ENCODE data around the gene KCND2.
A peak's percentile ranks its signal among the peaks of the same experiment; 100 is the strongest.

Gene KCND2

GRCh38 chr7:120337308-120337907 is 64.4 kb downstream of the KCND2 start:
- peak in 2 of 3 donors; percentile 0 to 2 for DNase-seq
- CTCF ChIA-PET, result interaction anchor here (0.6 kb wide), 1 partner anchor 439 kb away, joined by 3 read pairs; no protein-coding TSS in a partner anchor
- Histone ChIP-seq H3K9me3 (ENCODE audit: control extremely low read depth in 1 of 5, control insufficient read depth in 4 of 5, insufficient read depth in 2 of 5, low read depth in 1 of 5, low read length in 4 of 5) (no peaks in the 10 kb centered on the region), H3K4me3 (ENCODE audit: control insufficient read depth in 1 of 7, extremely low read depth in 1 of 7, insufficient read depth in 4 of 7, low read depth in 2 of 7, low read length in 6 of 7) (no peak overlapping the region), H3K27ac (ENCODE audit: insufficient read depth in 1 of 2, low read depth in 1 of 2, low read length in 2 of 2, poor library complexity in 1 of 2, severe bottlenecking in 2 of 2) (no peak overlapping the region), H3K36me3 (ENCODE audit: control insufficient read depth in 4 of 4, insufficient read depth in 4 of 4, low read length in 3 of 4) (no peaks in the 10 kb centered on the region), H3K4me1 (ENCODE audit: control extremely low read depth in 1 of 4, control insufficient read depth in 4 of 4, insufficient read depth in 4 of 4, low read length in 3 of 4) (no peaks in the 10 kb centered on the region), H3K27me3 (replicated peaks in 2 of 5; ENCODE audit: control insufficient read depth in 4 of 5, insufficient read depth in 5 of 5, low read length in 4 of 5) (no peaks in the 10 kb centered on the region)
- no CpG with 5 or more reads among the region's 1 CpG for WGBS (ENCODE audit: insufficient coverage)
- POLR2A ChIA-PET, result no interaction called here

GRCh38 chr7:120344276-120344675 is 71.3 kb downstream of the KCND2 start:
- Histone ChIP-seq H3K9me3 (ENCODE audit: control extremely low read depth in 1 of 5, control insufficient read depth in 4 of 5, insufficient read depth in 2 of 5, low read depth in 1 of 5, low read length in 4 of 5) (no peaks in the 10 kb centered on the region), H3K4me3 (ENCODE audit: control insufficient read depth in 1 of 7, extremely low read depth in 1 of 7, insufficient read depth in 4 of 7, low read depth in 2 of 7, low read length in 6 of 7) (no peak overlapping the region), H3K36me3 (ENCODE audit: control insufficient read depth in 4 of 4, insufficient read depth in 4 of 4, low read length in 3 of 4) (no peaks in the 10 kb centered on the region), H3K27me3 (replicated peaks in 2 of 5; ENCODE audit: control insufficient read depth in 4 of 5, insufficient read depth in 5 of 5, low read length in 4 of 5) (no peaks in the 10 kb centered on the region), H3K4me1 (ENCODE audit: control extremely low read depth in 1 of 4, control insufficient read depth in 4 of 4, insufficient read depth in 4 of 4, low read length in 3 of 4) (no peaks in the 10 kb centered on the region), H3K27ac (ENCODE audit: insufficient read depth in 1 of 2, low read depth in 1 of 2, low read length in 2 of 2, poor library complexity in 1 of 2, severe bottlenecking in 2 of 2) (no peak overlapping the region)
- WGBS (ENCODE audit: insufficient coverage), result 100% methylated on average over 1 of the region's 5 CpGs
- ChIA-PET POLR2A (no interaction called here), CTCF (no interaction called here)
- DNase-seq, result no peak

- no peak for DNase-seq
- 95% methylated on average over 2 of the region's 3 CpGs for WGBS (ENCODE audit: insufficient coverage)
- ChIA-PET POLR2A (no interaction called here), CTCF (no interaction called here)
- Histone ChIP-seq H3K4me3 (ENCODE audit: control insufficient read depth in 1 of 7, extremely low read depth in 1 of 7, insufficient read depth in 4 of 7, low read depth in 2 of 7, low read length in 6 of 7) (no peak overlapping the region), H3K36me3 (ENCODE audit: control insufficient read depth in 4 of 4, insufficient read depth in 4 of 4, low read length in 3 of 4) (no peaks in the 10 kb centered on the region), H3K27me3 (replicated peaks in 2 of 5; ENCODE audit: control insufficient read depth in 4 of 5, insufficient read depth in 5 of 5, low read length in 4 of 5) (no peaks in the 10 kb centered on the region), H3K4me1 (ENCODE audit: control extremely low read depth in 1 of 4, control insufficient read depth in 4 of 4, insufficient read depth in 4 of 4, low read length in 3 of 4) (no peaks in the 10 kb centered on the region), H3K27ac (ENCODE audit: insufficient read depth in 1 of 2, low read depth in 1 of 2, low read length in 2 of 2, poor library complexity in 1 of 2, severe bottlenecking in 2 of 2) (no peak overlapping the region), H3K9me3 (ENCODE audit: control extremely low read depth in 1 of 5, control insufficient read depth in 4 of 5, insufficient read depth in 2 of 5, low read depth in 1 of 5, low read length in 4 of 5) (no peaks in the 10 kb centered on the region)
These were observed 80.2 kb downstream of the KCND2 start for GRCh38 chr7:120353171-120353570.

GRCh38 chr7:120360918-120361317 is 87.9 kb downstream of the KCND2 start:
- Histone ChIP-seq H3K4me1 (ENCODE audit: control extremely low read depth in 1 of 4, control insufficient read depth in 4 of 4, insufficient read depth in 4 of 4, low read length in 3 of 4) (no peaks in the 10 kb centered on the region), H3K9me3 (ENCODE audit: control extremely low read depth in 1 of 5, control insufficient read depth in 4 of 5, insufficient read depth in 2 of 5, low read depth in 1 of 5, low read length in 4 of 5) (no peaks in the 10 kb centered on the region), H3K27ac (ENCODE audit: insufficient read depth in 1 of 2, low read depth in 1 of 2, low read length in 2 of 2, poor library complexity in 1 of 2, severe bottlenecking in 2 of 2) (no peak overlapping the region), H3K36me3 (ENCODE audit: control insufficient read depth in 4 of 4, insufficient read depth in 4 of 4, low read length in 3 of 4) (no peaks in the 10 kb centered on the region), H3K27me3 (replicated peaks in 2 of 5; ENCODE audit: control insufficient read depth in 4 of 5, insufficient read depth in 5 of 5, low read length in 4 of 5) (no peaks in the 10 kb centered on the region), H3K4me3 (ENCODE audit: control insufficient read depth in 1 of 7, extremely low read depth in 1 of 7, insufficient read depth in 4 of 7, low read depth in 2 of 7, low read length in 6 of 7) (no peak overlapping the region)
- ChIA-PET CTCF (no interaction called here), POLR2A (no interaction called here)
- DNase-seq, result no peak

GRCh38 chr7:120363414-120363813 is 90.4 kb downstream of the KCND2 start:
- Histone ChIP-seq H3K4me1 (ENCODE audit: control extremely low read depth in 1 of 4, control insufficient read depth in 4 of 4, insufficient read depth in 4 of 4, low read length in 3 of 4) (no peaks in the 10 kb centered on the region), H3K27ac (ENCODE audit: insufficient read depth in 1 of 2, low read depth in 1 of 2, low read length in 2 of 2, poor library complexity in 1 of 2, severe bottlenecking in 2 of 2) (no peak overlapping the region), H3K9me3 (ENCODE audit: control extremely low read depth in 1 of 5, control insufficient read depth in 4 of 5, insufficient read depth in 2 of 5, low read depth in 1 of 5, low read length in 4 of 5) (no peaks in the 10 kb centered on the region), H3K36me3 (ENCODE audit: control insufficient read depth in 4 of 4, insufficient read depth in 4 of 4, low read length in 3 of 4) (no peaks in the 10 kb centered on the region), H3K4me3 (ENCODE audit: control insufficient read depth in 1 of 7, extremely low read depth in 1 of 7, insufficient read depth in 4 of 7, low read depth in 2 of 7, low read length in 6 of 7) (no peak overlapping the region), H3K27me3 (replicated peaks in 2 of 5; ENCODE audit: control insufficient read depth in 4 of 5, insufficient read depth in 5 of 5, low read length in 4 of 5) (no peaks in the 10 kb centered on the region)
- ChIA-PET POLR2A (no interaction called here), CTCF (no interaction called here)
- no peak for DNase-seq

GRCh38 chr7:120370954-120371353 is 98.0 kb downstream of the KCND2 start:
- Histone ChIP-seq H3K27me3 (replicated peaks in 2 of 5; ENCODE audit: control insufficient read depth in 4 of 5, insufficient read depth in 5 of 5, low read length in 4 of 5) (no peaks in the 10 kb centered on the region), H3K27ac (ENCODE audit: insufficient read depth in 1 of 2, low read depth in 1 of 2, low read length in 2 of 2, poor library complexity in 1 of 2, severe bottlenecking in 2 of 2) (no peak overlapping the region), H3K9me3 (ENCODE audit: control extremely low read depth in 1 of 5, control insufficient read depth in 4 of 5, insufficient read depth in 2 of 5, low read depth in 1 of 5, low read length in 4 of 5) (no peaks in the 10 kb centered on the region), H3K36me3 (ENCODE audit: control insufficient read depth in 4 of 4, insufficient read depth in 4 of 4, low read length in 3 of 4) (no peaks in the 10 kb centered on the region), H3K4me3 (ENCODE audit: control insufficient read depth in 1 of 7, extremely low read depth in 1 of 7, insufficient read depth in 4 of 7, low read depth in 2 of 7, low read length in 6 of 7) (no peak overlapping the region), H3K4me1 (ENCODE audit: control extremely low read depth in 1 of 4, control insufficient read depth in 4 of 4, insufficient read depth in 4 of 4, low read length in 3 of 4) (no peaks in the 10 kb centered on the region)
- ChIA-PET POLR2A (no interaction called here), CTCF (no interaction called here)
- peak in 2 of 3 donors; percentile 0 for DNase-seq
- WGBS (ENCODE audit: insufficient coverage), result 88% methylated on average over 2 of the region's 2 CpGs

GRCh38 chr7:120373174-120373573 is 100.2 kb downstream of the KCND2 start:
- ChIA-PET POLR2A (no interaction called here), CTCF (no interaction called here)
- H3K27me3 ChIP-seq (replicated peaks in 2 of 5; ENCODE audit: control insufficient read depth in 4 of 5, insufficient read depth in 5 of 5, low read length in 4 of 5), result no peaks in the 10 kb centered on the region
- no peak for DNase-seq
- H3K36me3 ChIP-seq (ENCODE audit: control insufficient read depth in 4 of 4, insufficient read depth in 4 of 4, low read length in 3 of 4), result no peaks in the 10 kb centered on the region
- no peaks in the 10 kb centered on the region for H3K4me1 ChIP-seq (ENCODE audit: control extremely low read depth in 1 of 4, control insufficient read depth in 4 of 4, insufficient read depth in 4 of 4, low read length in 3 of 4)
- H3K4me3 ChIP-seq (ENCODE audit: control insufficient read depth in 1 of 7, extremely low read depth in 1 of 7, insufficient read depth in 4 of 7, low read depth in 2 of 7, low read length in 6 of 7), result no peak overlapping the region
- H3K27ac ChIP-seq (ENCODE audit: insufficient read depth in 1 of 2, low read depth in 1 of 2, low read length in 2 of 2, poor library complexity in 1 of 2, severe bottlenecking in 2 of 2), result no peak overlapping the region
- no peaks in the 10 kb centered on the region for H3K9me3 ChIP-seq (ENCODE audit: control extremely low read depth in 1 of 5, control insufficient read depth in 4 of 5, insufficient read depth in 2 of 5, low read depth in 1 of 5, low read length in 4 of 5)
